GM23248 (cell line): ENCODE data around the gene RDH11.

Experiments used
- EZH2 ChIP-seq: fragments of 200-600 bp; sonication (generic); IDR thresholded peaks from 2 replicates; pipeline ENCODE4 v1.6.1; 2018; ENCODE audit warnings: antibody characterized with exemption, mild to moderate bottlenecking; ENCODE audit not compliant: insufficient read depth, poor library complexity, severe bottlenecking
- EZH2phosphoT487 ChIP-seq: fragments of 200-600 bp; sonication (generic); IDR thresholded peaks from 2 replicates; pipeline ENCODE4 v1.6.1; 2018; ENCODE audit warnings: antibody characterized with exemption, moderate library complexity, mild to moderate bottlenecking, low read depth; ENCODE audit not compliant: insufficient read depth

GRCh38 chr14:67666750-67667449 is 28.7 kb downstream of the RDH11 start:
- TF ChIP-seq EZH2: no peak
- no peak for TF ChIP-seq EZH2phosphoT487
